ENCODE results near the gene PNPLA7. TPM values are rescaled to one million over a fixed set of nuclear protein-coding genes. Genes with fewer than 3 reads are reported as not detected.

PNPLA7 gene
- total and polyA plus RNA-seq, 10 of the 15 experiments (the other 5 are each of a cell fraction or from before 2014, with no cell fraction given), result 0.04 to 0.85 (median 0.19) TPM; not detected in 1

DNA sequence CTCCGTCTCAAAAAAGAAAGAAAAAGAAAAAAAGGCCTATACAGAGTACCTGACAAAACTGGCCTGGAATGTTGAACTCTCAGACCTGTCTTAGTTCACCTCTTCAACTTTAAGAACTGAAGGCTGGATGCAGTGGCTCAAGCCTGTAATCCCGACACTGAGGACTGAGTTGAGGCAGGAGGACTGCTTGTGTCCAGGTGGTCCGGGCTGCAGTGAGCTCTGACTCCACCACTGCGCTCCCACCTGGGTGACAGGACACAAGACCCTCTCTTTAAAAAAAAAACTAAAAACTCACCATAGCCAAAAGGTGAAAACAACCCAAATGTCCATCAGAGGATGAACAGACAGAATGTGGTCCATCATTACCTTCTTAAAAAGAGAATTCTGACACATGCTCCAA is 7.9 kb upstream of the PNPLA7 start:
- CTCF ChIA-PET, result interaction anchor here (1.1 to 1.3 kb wide), 2 partner anchors 18 to 23 kb away, joined by 3 to 5 read pairs; no protein-coding TSS in a partner anchor
- DNase-seq (ENCODE audit: low read depth, low spot score) (no peak), ATAC-seq (no peak), FAIRE-seq (no peak)
- RAD21 ChIA-PET (ENCODE audit: unreplicated experiment), result no interaction called here
- TF ChIP-seq SMAD5 (IDR thresholded peaks at IDR 0.05; ENCODE audit: low read depth), result no peak
- TF ChIP-seq, protein P1, sequence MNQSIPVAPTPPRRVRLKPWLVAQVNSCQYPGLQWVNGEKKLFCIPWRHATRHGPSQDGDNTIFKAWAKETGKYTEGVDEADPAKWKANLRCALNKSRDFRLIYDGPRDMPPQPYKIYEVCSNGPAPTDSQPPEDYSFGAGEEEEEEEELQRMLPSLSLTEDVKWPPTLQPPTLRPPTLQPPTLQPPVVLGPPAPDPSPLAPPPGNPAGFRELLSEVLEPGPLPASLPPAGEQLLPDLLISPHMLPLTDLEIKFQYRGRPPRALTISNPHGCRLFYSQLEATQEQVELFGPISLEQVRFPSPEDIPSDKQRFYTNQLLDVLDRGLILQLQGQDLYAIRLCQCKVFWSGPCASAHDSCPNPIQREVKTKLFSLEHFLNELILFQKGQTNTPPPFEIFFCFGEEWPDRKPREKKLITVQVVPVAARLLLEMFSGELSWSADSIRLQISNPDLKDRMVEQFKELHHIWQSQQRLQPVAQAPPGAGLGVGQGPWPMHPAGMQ (IDR thresholded peaks at IDR 0.05; ENCODE audit: borderline replicate concordance), result no peak
- TF ChIP-seq LARP7 (IDR thresholded peaks at IDR 0.05), result no peak
- TF ChIP-seq RB1 (IDR thresholded peaks at IDR 0.05; ENCODE audit: borderline replicate concordance), result no peak
- no peak for TF ChIP-seq STAT3 (IDR thresholded peaks at IDR 0.05; ENCODE audit: low read depth, low read length)
- no peak for TF ChIP-seq WRNIP1 (IDR thresholded peaks at IDR 0.05; ENCODE audit: borderline replicate concordance, low read depth, low read length)
- no peak for TF ChIP-seq RFX5 (IDR thresholded peaks at IDR 0.05; ENCODE audit: low read depth, low read length)
- no peak for TF ChIP-seq MYB (IDR thresholded peaks at IDR 0.05; ENCODE audit: borderline replicate concordance, low read depth, low read length)
- TF ChIP-seq, protein P2, sequence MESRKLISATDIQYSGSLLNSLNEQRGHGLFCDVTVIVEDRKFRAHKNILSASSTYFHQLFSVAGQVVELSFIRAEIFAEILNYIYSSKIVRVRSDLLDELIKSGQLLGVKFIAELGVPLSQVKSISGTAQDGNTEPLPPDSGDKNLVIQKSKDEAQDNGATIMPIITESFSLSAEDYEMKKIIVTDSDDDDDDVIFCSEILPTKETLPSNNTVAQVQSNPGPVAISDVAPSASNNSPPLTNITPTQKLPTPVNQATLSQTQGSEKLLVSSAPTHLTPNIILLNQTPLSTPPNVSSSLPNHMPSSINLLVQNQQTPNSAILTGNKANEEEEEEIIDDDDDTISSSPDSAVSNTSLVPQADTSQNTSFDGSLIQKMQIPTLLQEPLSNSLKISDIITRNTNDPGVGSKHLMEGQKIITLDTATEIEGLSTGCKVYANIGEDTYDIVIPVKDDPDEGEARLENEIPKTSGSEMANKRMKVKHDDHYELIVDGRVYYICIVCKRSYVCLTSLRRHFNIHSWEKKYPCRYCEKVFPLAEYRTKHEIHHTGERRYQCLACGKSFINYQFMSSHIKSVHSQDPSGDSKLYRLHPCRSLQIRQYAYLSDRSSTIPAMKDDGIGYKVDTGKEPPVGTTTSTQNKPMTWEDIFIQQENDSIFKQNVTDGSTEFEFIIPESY (IDR thresholded peaks at IDR 0.05), result no peak
- TF ChIP-seq, protein P3, sequence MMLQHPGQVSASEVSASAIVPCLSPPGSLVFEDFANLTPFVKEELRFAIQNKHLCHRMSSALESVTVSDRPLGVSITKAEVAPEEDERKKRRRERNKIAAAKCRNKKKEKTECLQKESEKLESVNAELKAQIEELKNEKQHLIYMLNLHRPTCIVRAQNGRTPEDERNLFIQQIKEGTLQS (IDR thresholded peaks at IDR 0.05; ENCODE audit: borderline replicate concordance, extremely low read depth, low read depth, low read length), result no peak
- TF ChIP-seq SIX5 (IDR thresholded peaks at IDR 0.05; ENCODE audit: low read depth, low read length, severe bottlenecking), result no peak
- no peak for TF ChIP-seq CEBPB (IDR thresholded peaks at IDR 0.05; ENCODE audit: borderline replicate concordance in 1 of 2, low read depth in 2 of 2, low read length in 2 of 2)
- no peak overlapping the region for H3K27ac ChIP-seq (ENCODE audit: control insufficient read depth, insufficient read depth)
- POLR2A ChIA-PET, result no interaction called here
- WGBS (ENCODE audit: insufficient coverage, insufficient replicate concordance, low lambda C conversion rate, missing lambda C conversion rate), result 96% methylated on average over 4 of the region's 4 CpGs
- H3K27me3 ChIP-seq (replicated peaks in 1 of 2; ENCODE audit: control insufficient read depth in 2 of 2, insufficient read depth in 2 of 2, low read length in 1 of 2), result no peaks in the 10 kb centered on the region
- H4K20me1 ChIP-seq (ENCODE audit: control insufficient read depth, insufficient read depth), result no peaks in the 10 kb centered on the region
- SMC1A ChIA-PET (ENCODE audit: uncharacterized antibody, unreplicated experiment), result interaction anchor here (1.5 kb wide), 1 partner anchor 17 kb away, joined by 3 read pairs; no protein-coding TSS in a partner anchor
- no peak overlapping the region for H3K4me2 ChIP-seq (ENCODE audit: control insufficient read depth, insufficient read depth)
- H2AFZ ChIP-seq (ENCODE audit: control insufficient read depth, low read depth, low read length), result no peak overlapping the region
- H3K9me3 ChIP-seq (replicated peaks; ENCODE audit: control insufficient read depth, insufficient read depth, low read length), result no peaks in the 10 kb centered on the region
- peaks cover 13 to 20% of the 10 kb centered on the region in 2 experiments for H3K36me3 ChIP-seq (ENCODE audit: control insufficient read depth in 2 of 2, insufficient read depth in 2 of 2, low read length in 1 of 2)
- in situ Hi-C loops (cut with MboI) (no loop called here), intact Hi-C loops (cut with micrococcal nuclease; ENCODE audit: unreplicated experiment) (no loop called here)
- no peaks in the 10 kb centered on the region; the same call in 1 of the 2 replicates for H3K4me1 ChIP-seq (ENCODE audit: control insufficient read depth, insufficient read depth, low read length)
- no peak overlapping the region for H3K9ac ChIP-seq (ENCODE audit: control insufficient read depth, insufficient read depth, low read length)
- no peaks in the 10 kb centered on the region; the same call in 1 of the 2 replicates for H3K79me2 ChIP-seq (ENCODE audit: control insufficient read depth, insufficient read depth, low read length)
- no peak overlapping the region for H3K4me3 ChIP-seq
- no TSS peak for BruUV-seq (replicated peaks)

Data from GM12878 (cell line).